ENCODE measurements around the gene CCDC195. TPM values are rescaled to one million over a fixed set of nuclear protein-coding genes. Genes with fewer than 3 reads are reported as not detected.
"Not testable (repeated sequence)": the region's sequence is repeated elsewhere in the genome, so short reads cannot be mapped to it uniquely, and the experiment has no call there.

CCDC195 gene
- total RNA-seq, 6 experiments from 2014 or later = not detected

- no peaks in the 10 kb centered on the region for H3K36me3 ChIP-seq
- WGBS (ENCODE audit: insufficient coverage, low coverage, low lambda C conversion rate, missing lambda C conversion rate) = 84% methylated on average over 9 of the region's 12 CpGs
- no peak for DNase-seq
- no peaks in the 10 kb centered on the region for H3K27me3 ChIP-seq
- H3K9me3 ChIP-seq = no peaks in the 10 kb centered on the region
- no peak overlapping the region for H3K27ac ChIP-seq
- no peaks in the 10 kb centered on the region for H3K4me1 ChIP-seq
- ATAC-seq = no peak
- TF ChIP-seq POLR2A (IDR thresholded peaks at IDR 0.05) = no peak
- TF ChIP-seq, protein P1, sequence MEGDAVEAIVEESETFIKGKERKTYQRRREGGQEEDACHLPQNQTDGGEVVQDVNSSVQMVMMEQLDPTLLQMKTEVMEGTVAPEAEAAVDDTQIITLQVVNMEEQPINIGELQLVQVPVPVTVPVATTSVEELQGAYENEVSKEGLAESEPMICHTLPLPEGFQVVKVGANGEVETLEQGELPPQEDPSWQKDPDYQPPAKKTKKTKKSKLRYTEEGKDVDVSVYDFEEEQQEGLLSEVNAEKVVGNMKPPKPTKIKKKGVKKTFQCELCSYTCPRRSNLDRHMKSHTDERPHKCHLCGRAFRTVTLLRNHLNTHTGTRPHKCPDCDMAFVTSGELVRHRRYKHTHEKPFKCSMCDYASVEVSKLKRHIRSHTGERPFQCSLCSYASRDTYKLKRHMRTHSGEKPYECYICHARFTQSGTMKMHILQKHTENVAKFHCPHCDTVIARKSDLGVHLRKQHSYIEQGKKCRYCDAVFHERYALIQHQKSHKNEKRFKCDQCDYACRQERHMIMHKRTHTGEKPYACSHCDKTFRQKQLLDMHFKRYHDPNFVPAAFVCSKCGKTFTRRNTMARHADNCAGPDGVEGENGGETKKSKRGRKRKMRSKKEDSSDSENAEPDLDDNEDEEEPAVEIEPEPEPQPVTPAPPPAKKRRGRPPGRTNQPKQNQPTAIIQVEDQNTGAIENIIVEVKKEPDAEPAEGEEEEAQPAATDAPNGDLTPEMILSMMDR (IDR thresholded peaks at IDR 0.05) = no peak
- no peak overlapping the region for H3K4me3 ChIP-seq
- intact Hi-C loops (cut with DNase I) = no loop called here
Observed at GRCh38 chr2:224668123-224668909, 47.8 kb downstream of the CCDC195 start.

GRCh38 chr2:224666951-224667553, 49.1 kb downstream of the CCDC195 start:
- ATAC-seq (no peak), DNase-seq (no peak)
- Histone ChIP-seq H3K4me3 (no peak overlapping the region), H3K9me3 (no peaks in the 10 kb centered on the region), H3K36me3 (no peaks in the 10 kb centered on the region), H3K27ac (no peak overlapping the region), H3K4me1 (no peaks in the 10 kb centered on the region), H3K27me3 (no peaks in the 10 kb centered on the region)
- intact Hi-C loops (cut with DNase I) = no loop called here
- 53% methylated on average over 2 of the region's 2 CpGs for WGBS (ENCODE audit: insufficient coverage, low coverage, low lambda C conversion rate, missing lambda C conversion rate)
- TF ChIP-seq POLR2A (IDR thresholded peaks at IDR 0.05) = no peak
- TF ChIP-seq, protein P1 (IDR thresholded peaks at IDR 0.05) = no peak

GRCh38 chr2:224663322-224663721, 52.8 kb downstream of the CCDC195 start:
- H3K36me3 ChIP-seq; H3K4me3 ChIP-seq; ATAC-seq; intact Hi-C loops (cut with DNase I); H3K4me1 ChIP-seq; DNase-seq; H3K9me3 ChIP-seq; H3K27me3 ChIP-seq; H3K27ac ChIP-seq: not testable (repeated sequence)
- WGBS (ENCODE audit: insufficient coverage, low coverage, low lambda C conversion rate, missing lambda C conversion rate) = 75% methylated on average over 2 of the region's 2 CpGs

DNA sequence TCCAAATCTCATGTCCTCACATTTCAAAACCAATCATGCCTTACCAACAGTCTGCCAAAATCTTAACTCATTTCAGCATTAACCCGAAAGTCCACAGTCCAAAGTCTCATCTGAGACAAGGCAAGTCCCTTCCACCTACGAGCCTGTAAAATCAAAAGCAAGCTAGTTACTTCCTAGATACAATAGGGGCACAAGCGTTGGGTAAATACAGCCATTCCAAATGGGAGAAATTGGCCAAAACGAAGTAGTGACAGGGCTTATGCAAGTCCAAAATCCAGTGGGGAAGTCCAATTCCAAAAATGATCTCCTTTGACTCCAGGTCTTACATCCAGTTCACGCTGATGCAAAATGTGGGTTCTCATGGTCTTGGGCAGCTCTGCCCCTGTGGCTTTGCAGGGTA, 54.5 kb downstream of the CCDC195 start:
- H3K27me3 ChIP-seq; DNase-seq; H3K4me1 ChIP-seq; H3K4me3 ChIP-seq; H3K36me3 ChIP-seq; H3K9me3 ChIP-seq; intact Hi-C loops (cut with DNase I): not testable (repeated sequence)
- peak overlapping the region in 2 of 3 donors; percentile 49 to 50 for H3K27ac ChIP-seq
- peak; percentile 47 to 83 (median 71) for ATAC-seq
- WGBS (ENCODE audit: insufficient coverage, low coverage, low lambda C conversion rate, missing lambda C conversion rate) = 31% methylated on average over 5 of the region's 5 CpGs

- Histone ChIP-seq H3K9me3 (no peaks in the 10 kb centered on the region), H3K4me1 (peaks cover 0 to 5% (median 0%) of the 10 kb centered on the region in 4 donors), H3K27me3 (no peaks in the 10 kb centered on the region), H3K4me3 (no peak overlapping the region), H3K36me3 (no peaks in the 10 kb centered on the region), H3K27ac (no peak overlapping the region)
- WGBS (ENCODE audit: insufficient coverage, low coverage, low lambda C conversion rate, missing lambda C conversion rate) = 77% methylated on average over 6 of the region's 6 CpGs
- intact Hi-C loops (cut with DNase I) = no loop called here
- no peak for DNase-seq
- no peak for ATAC-seq
- TF ChIP-seq POLR2A (IDR thresholded peaks at IDR 0.05) = no peak
- TF ChIP-seq, protein P1 (IDR thresholded peaks at IDR 0.05) = no peak
Observed at GRCh38 chr2:224659714-224660113, 56.5 kb downstream of the CCDC195 start.

Measured in right lobe of liver (tissue), 6 donors.